ENCODE measurements around the gene SH3GL2.

DNA sequence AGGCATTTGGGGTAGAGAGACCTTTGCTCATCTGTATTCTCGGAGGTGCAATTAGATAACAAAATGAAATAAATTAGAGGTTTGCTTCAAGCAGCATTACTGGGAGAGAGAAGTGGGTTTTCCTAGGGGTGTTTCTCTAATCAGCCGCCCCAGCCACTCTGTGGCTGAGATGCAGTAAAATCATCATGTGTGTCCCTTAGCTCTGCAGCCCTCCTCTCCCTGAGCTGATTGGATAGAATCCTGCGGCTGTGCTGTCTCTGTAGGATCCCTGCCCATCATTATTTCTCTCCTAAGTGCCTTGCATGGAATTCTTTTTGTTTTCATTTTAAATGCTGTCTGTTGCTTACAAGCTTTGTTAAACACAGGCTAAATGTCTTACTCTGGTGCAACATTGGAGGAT is 171.4 kb downstream of the SH3GL2 start:
- TF ChIP-seq EZH2 (IDR thresholded peaks at IDR 0.05; ENCODE audit: insufficient read depth, poor library complexity, severe bottlenecking) (no peak), EZH2phosphoT487 (IDR thresholded peaks at IDR 0.05; ENCODE audit: insufficient read depth, low read depth) (no peak)

All from GM23248 (cell line).